Activated B cell treated with CpG ODN at 0.5 μM for 24 hours (primary cell): ENCODE results near the gene LAMC1. TPM values are rescaled to one million over a fixed set of nuclear protein-coding genes. Genes with fewer than 3 reads are reported as not detected.

ENCODE experiments used
- ATAC-seq: fragments of 200-7000 bp; cut with Tn5 transposase; one replicate; pipeline ENCODE4 v1.10.0; 2021; ENCODE audit warnings: low read depth, mild to moderate bottlenecking, moderate library complexity
- CTCF ChIA-PET: fragments of 350-600 bp; sonication (Branson Sonifier 250); formaldehyde crosslinking; loops from one replicate; lab custom pipeline; 2021; ENCODE audit warnings: antibody characterized with exemption; lab: Charles Lee
- POLR2A ChIA-PET: fragments of 350-600 bp; sonication (Branson Sonifier 250); formaldehyde crosslinking; loops from one replicate; lab custom pipeline; 2021; ENCODE audit warnings: antibody characterized with exemption; lab: Charles Lee
- DNase-seq: peaks from one replicate; pipeline ENCODE4 v3.0.0; 2022
- H3K27ac Mint-ChIP-seq: one replicate; pipeline ENCODE4 v1.8.0; 2020; ENCODE audit warnings: mixed read lengths
- H3K27me3 Mint-ChIP-seq: one replicate; pipeline ENCODE4 v1.8.0; 2021; ENCODE audit warnings: mixed read lengths
- H3K36me3 Mint-ChIP-seq: one replicate; pipeline ENCODE4 v1.8.0; 2021; ENCODE audit warnings: low read depth, mixed read lengths
- H3K4me1 Mint-ChIP-seq: one replicate; pipeline ENCODE4 v1.8.0; 2021; ENCODE audit warnings: mixed read lengths
- H3K4me3 Mint-ChIP-seq: one replicate; pipeline ENCODE4 v1.8.0; 2020; ENCODE audit warnings: mild to moderate bottlenecking, mixed read lengths
- H3K9me3 Mint-ChIP-seq: one replicate; pipeline ENCODE4 v1.8.0; 2020; ENCODE audit warnings: mixed read lengths
- intact Hi-C: fragments of 100-400 bp; cut with micrococcal nuclease; formaldehyde crosslinking; loops from one replicate; pipeline ENCODE4 v1.15.1; 2024
- total RNA-seq: library from RNA; stranded (reverse); gene quantifications from 2 replicates; pipeline ENCODE4 v1.2.3, GENCODE V29; 2022
- TF ChIP-seq, protein P1 (sequence below): fragments of 200-600 bp; IDR thresholded peaks from one replicate; pipeline ENCODE4 v1.8.0; 2022; ENCODE audit warnings: antibody characterized with exemption, mild to moderate bottlenecking

LAMC1 gene
- total RNA-seq, 1 donor from 2014 or later, result 31.8 TPM

DNA sequence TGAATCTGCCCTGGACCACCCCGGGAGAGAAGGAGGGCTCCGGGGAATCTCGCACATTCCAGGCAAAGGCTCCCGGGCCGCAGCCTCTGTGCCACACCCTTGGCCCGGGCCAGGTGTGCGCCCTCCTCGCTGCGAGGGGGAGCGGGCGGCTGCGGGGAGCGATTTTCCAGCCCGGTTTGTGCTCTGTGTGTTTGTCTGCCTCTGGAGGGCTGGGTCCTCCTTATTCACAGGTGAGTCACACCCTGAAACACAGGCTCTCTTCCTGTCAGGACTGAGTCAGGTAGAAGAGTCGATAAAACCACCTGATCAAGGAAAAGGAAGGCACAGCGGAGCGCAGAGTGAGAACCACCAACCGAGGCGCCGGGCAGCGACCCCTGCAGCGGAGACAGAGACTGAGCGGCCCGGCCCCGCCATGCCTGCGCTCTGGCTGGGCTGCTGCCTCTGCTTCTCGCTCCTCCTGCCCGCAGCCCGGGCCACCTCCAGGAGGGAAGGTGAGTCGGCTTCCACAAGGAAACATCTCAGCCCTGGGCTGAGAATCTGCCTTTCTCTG, 162.8 kb downstream of the LAMC1 start, which contains the start of gene LAMC2:
TSS of gene LAMC2 (plus strand) at position 324 of the 550 bp plus-strand sequence. CDS start at position 413, 89 bp downstream.
- Mint-ChIP-seq H3K9me3 (no peaks in the 10 kb centered on the region), H3K27ac (no peak within 1 kb of the TSS), H3K36me3 (no peaks in the 10 kb centered on the region), H3K4me1 (peaks cover 4% of the 10 kb centered on the region), H3K27me3 (peaks cover 25% of the 10 kb centered on the region), H3K4me3 (no peak within 1 kb of the TSS)
- ChIA-PET POLR2A (no interaction called here), CTCF (no interaction called here)
- TF ChIP-seq, protein P1, sequence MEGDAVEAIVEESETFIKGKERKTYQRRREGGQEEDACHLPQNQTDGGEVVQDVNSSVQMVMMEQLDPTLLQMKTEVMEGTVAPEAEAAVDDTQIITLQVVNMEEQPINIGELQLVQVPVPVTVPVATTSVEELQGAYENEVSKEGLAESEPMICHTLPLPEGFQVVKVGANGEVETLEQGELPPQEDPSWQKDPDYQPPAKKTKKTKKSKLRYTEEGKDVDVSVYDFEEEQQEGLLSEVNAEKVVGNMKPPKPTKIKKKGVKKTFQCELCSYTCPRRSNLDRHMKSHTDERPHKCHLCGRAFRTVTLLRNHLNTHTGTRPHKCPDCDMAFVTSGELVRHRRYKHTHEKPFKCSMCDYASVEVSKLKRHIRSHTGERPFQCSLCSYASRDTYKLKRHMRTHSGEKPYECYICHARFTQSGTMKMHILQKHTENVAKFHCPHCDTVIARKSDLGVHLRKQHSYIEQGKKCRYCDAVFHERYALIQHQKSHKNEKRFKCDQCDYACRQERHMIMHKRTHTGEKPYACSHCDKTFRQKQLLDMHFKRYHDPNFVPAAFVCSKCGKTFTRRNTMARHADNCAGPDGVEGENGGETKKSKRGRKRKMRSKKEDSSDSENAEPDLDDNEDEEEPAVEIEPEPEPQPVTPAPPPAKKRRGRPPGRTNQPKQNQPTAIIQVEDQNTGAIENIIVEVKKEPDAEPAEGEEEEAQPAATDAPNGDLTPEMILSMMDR, result no peak
- DNase-seq (no peak), ATAC-seq (no peak)
- intact Hi-C loops, result loop anchor here (10.0 kb wide), 1 partner anchor 51 kb away; no protein-coding TSS in a partner anchor

DNA sequence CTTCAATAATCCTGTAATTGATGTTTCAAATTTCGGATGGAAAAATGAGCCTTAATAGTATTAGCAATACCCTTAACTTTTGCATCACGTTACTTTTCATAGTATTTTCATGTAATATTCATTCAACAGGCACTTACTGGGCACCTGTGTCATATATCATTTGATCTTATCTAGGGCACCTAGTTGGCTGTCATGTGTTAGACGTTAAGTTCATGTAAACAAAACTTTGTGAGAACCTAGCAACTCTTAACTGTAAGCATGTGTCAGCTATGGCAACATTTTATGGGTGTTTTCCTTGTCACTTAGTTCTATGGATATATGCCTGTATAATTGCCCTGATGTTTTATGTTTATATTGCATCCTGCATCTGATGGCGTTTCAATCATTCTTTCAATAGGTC, 163.6 kb downstream of the LAMC1 start:
- Mint-ChIP-seq H3K36me3 (no peaks in the 10 kb centered on the region), H3K9me3 (no peaks in the 10 kb centered on the region), H3K4me3 (no peak overlapping the region), H3K27ac (no peak overlapping the region), H3K4me1 (peaks cover 2% of the 10 kb centered on the region), H3K27me3 (peaks cover 25% of the 10 kb centered on the region)
- TF ChIP-seq, protein P1, result no peak
- ChIA-PET POLR2A (no interaction called here), CTCF (no interaction called here)
- DNase-seq (no peak), ATAC-seq (no peak)
- intact Hi-C loops, result loop anchor here (10.0 kb wide), 1 partner anchor 52 kb away; no protein-coding TSS in a partner anchor

DNA sequence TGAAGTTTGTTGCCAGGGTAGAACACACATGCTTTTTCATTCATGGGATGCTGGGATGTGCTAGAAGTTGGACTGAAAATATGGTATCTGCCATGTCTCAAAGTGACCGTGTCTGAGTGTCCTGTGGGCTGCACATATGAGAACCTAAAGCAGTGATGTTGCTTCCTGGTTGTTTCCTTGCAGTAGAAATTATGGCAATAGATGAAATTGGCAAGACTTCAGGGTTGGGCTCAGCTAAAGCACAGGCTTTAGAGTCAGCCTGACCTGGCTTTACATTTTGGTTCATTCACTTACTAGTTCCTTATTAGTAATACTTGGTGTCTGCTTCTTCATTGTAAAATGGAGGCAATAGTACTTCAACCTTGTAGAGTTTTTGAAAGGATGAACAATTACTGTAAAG, 165.0 kb downstream of the LAMC1 start:
- Mint-ChIP-seq H3K27ac (no peak overlapping the region), H3K9me3 (no peaks in the 10 kb centered on the region), H3K4me1 (peaks cover 2% of the 10 kb centered on the region), H3K27me3 (peaks cover 27% of the 10 kb centered on the region), H3K4me3 (no peak overlapping the region), H3K36me3 (no peaks in the 10 kb centered on the region)
- POLR2A ChIA-PET, result no interaction called here
- intact Hi-C loops, result loop anchor here (10.0 kb wide), 1 partner anchor 53 kb away; no protein-coding TSS in a partner anchor
- no peak for DNase-seq
- TF ChIP-seq, protein P1, result no peak
- ATAC-seq, result no peak
- CTCF ChIA-PET, result no interaction called here

DNA sequence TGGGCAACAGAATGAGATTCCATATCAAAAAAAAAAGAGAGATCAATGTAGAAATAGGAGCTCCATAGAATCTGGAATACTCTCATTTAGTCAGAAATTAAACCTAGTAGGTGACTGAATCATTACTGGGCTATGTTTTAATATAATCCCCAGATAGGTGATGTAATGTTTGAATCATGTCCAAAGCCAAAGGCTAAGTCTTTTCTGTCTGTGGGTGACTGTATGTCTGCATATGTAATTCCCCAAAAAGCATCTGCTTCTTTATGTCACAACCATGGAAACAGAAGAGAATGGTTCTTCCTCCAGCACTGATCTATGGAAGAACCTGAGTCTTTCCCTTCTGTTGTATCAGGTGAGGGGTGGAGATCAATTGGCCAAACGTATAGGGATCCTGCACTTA, 168.6 kb downstream of the LAMC1 start:
- ChIA-PET POLR2A (no interaction called here), CTCF (no interaction called here)
- no peak overlapping the region for H3K27ac Mint-ChIP-seq
- H3K36me3 Mint-ChIP-seq, result no peaks in the 10 kb centered on the region
- H3K9me3 Mint-ChIP-seq, result no peaks in the 10 kb centered on the region
- TF ChIP-seq, protein P1, result no peak
- no peak for ATAC-seq
- peaks cover 27% of the 10 kb centered on the region for H3K27me3 Mint-ChIP-seq
- no peaks in the 10 kb centered on the region for H3K4me1 Mint-ChIP-seq
- intact Hi-C loops, result no loop called here
- H3K4me3 Mint-ChIP-seq, result no peak overlapping the region
- no peak for DNase-seq

DNA sequence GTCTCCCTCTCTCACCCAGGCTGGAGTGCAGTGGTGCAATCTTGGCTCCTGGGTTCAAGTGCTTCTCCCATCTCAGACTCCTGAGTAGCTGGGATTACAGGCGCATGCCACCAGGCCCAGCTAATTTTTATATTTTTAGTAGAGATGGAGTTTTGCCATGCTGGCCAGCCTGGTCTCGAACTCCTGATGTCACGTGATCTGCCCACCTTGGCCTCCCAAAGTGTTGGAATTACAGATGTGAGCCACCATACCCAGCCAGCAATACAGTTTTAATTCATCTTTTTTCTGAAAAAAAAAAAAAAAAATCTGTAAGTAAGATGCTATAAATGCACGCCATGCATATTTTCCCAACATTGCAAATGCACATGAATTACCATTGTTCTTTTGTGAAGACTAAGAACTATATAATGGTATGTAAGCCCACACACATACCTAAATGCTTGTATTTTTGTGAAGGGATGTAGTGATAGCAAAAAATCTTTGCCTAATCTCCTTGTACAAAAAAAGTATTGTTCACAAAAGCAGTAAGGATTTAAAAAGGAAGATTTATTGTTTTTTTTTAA, 170.8 kb downstream of the LAMC1 start:
- POLR2A ChIA-PET, result no interaction called here
- no peak overlapping the region for H3K27ac Mint-ChIP-seq
- no peaks in the 10 kb centered on the region for H3K36me3 Mint-ChIP-seq
- H3K27me3 Mint-ChIP-seq, result peaks cover 28% of the 10 kb centered on the region
- intact Hi-C loops, result no loop called here
- ATAC-seq, result no peak
- H3K4me3 Mint-ChIP-seq, result no peak overlapping the region
- no peaks in the 10 kb centered on the region for H3K9me3 Mint-ChIP-seq
- TF ChIP-seq, protein P1, result no peak
- no peak for DNase-seq
- H3K4me1 Mint-ChIP-seq, result no peaks in the 10 kb centered on the region
- CTCF ChIA-PET, result no interaction called here
